Activated CD8-positive, alpha-beta T cell treated with anti-CD3 and anti-CD28 coated beads for 36 hours (primary cell): Measurements from ENCODE around the gene TRPC3. TPM values are rescaled to one million over a fixed set of nuclear protein-coding genes. Genes with fewer than 3 reads are reported as not detected.

Experiments used
- ATAC-seq: fragments of 200-7000 bp; cut with Tn5 transposase; one replicate; pipeline ENCODE4 v1.10.0; 2021; ENCODE audit warnings: mild to moderate bottlenecking, moderate library complexity
- CTCF ChIA-PET: fragments of 350-600 bp; sonication (Branson Sonifier 250); formaldehyde crosslinking; loops from one replicate; lab custom pipeline; 2021; ENCODE audit warnings: antibody characterized with exemption; lab: Charles Lee
- POLR2A ChIA-PET: fragments of 350-600 bp; sonication (Branson Sonifier 250); formaldehyde crosslinking; loops from one replicate; lab custom pipeline; 2021; ENCODE audit warnings: antibody characterized with exemption; lab: Charles Lee
- DNase-seq: peaks from one replicate; pipeline ENCODE4 v3.0.0-alpha.2; 2020
- H3K27ac Mint-ChIP-seq: one replicate; pipeline ENCODE4 v1.8.0; 2021; ENCODE audit warnings: mild to moderate bottlenecking, mixed read lengths
- H3K27me3 Mint-ChIP-seq: one replicate; pipeline ENCODE4 v1.8.0; 2021; ENCODE audit warnings: mixed read lengths
- H3K36me3 Mint-ChIP-seq: one replicate; pipeline ENCODE4 v1.8.0; 2021; ENCODE audit warnings: low read depth, mixed read lengths
- H3K4me1 Mint-ChIP-seq: one replicate; pipeline ENCODE4 v1.8.0; 2021; ENCODE audit warnings: low read depth, mixed read lengths
- H3K4me3 Mint-ChIP-seq: one replicate; pipeline ENCODE4 v1.8.0; 2021; ENCODE audit warnings: mild to moderate bottlenecking, moderate library complexity, mixed read lengths
- H3K9me3 Mint-ChIP-seq: one replicate; pipeline ENCODE4 v1.8.0; 2021; ENCODE audit warnings: mixed read lengths
- intact Hi-C: fragments of 100-400 bp; cut with micrococcal nuclease; formaldehyde crosslinking; loops from one replicate; pipeline ENCODE4 v1.10.0; 2022
- total RNA-seq, 2 experiments: library from RNA; stranded (reverse); gene quantifications; one replicate each; pipeline ENCODE4 v1.2.3, GENCODE V29; 2021
- TF ChIP-seq, protein P1 (sequence below): fragments of 200-600 bp; IDR thresholded peaks from one replicate; pipeline ENCODE4 v1.8.0; 2022; ENCODE audit warnings: antibody characterized with exemption, mild to moderate bottlenecking

TRPC3 gene
- under 1 TPM; 0.13 to 0.16 TPM for total RNA-seq

DNA sequence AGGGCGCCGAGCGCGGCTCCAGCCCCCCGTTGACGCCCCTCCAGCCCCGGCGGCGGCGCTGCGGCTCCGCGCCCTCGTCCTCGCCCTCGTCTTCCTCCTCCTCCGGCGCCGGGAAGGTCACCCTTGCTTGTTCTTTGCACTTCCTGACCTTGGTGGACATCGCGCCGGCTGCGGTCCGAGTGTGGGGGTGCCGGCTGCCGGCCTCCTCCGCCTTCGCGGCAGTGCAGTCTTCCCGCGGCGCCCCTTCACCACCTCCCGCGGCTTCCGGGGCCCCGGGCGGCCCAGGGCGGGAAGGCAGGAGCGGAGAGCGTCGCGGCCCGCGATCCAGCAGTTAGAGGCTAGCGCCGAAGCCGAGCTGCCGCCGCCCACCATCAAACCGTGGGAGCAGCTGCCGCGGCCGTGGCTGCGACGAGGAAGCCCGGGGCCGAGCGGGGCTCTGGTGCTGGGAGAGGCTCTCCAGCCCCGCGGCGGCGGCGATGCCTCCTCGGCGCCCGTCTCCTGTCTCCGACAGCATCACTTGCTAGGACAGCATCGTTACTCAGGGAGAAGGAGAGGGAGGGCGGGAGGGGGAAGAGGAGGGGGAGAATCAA, at the start of gene TRPC3:
TSS of gene TRPC3 (minus strand) at position 540 of the 590 bp plus-strand sequence. CDS start at position 160, 380 bp downstream.
- DNase-seq (peak; percentile 41), ATAC-seq (peak; percentile 35)
- H3K36me3 Mint-ChIP-seq: no peaks in the 10 kb centered on the region
- peaks cover 9% of the 10 kb centered on the region for H3K4me1 Mint-ChIP-seq
- no peak within 1 kb of the TSS for H3K27ac Mint-ChIP-seq
- TF ChIP-seq, protein P1, sequence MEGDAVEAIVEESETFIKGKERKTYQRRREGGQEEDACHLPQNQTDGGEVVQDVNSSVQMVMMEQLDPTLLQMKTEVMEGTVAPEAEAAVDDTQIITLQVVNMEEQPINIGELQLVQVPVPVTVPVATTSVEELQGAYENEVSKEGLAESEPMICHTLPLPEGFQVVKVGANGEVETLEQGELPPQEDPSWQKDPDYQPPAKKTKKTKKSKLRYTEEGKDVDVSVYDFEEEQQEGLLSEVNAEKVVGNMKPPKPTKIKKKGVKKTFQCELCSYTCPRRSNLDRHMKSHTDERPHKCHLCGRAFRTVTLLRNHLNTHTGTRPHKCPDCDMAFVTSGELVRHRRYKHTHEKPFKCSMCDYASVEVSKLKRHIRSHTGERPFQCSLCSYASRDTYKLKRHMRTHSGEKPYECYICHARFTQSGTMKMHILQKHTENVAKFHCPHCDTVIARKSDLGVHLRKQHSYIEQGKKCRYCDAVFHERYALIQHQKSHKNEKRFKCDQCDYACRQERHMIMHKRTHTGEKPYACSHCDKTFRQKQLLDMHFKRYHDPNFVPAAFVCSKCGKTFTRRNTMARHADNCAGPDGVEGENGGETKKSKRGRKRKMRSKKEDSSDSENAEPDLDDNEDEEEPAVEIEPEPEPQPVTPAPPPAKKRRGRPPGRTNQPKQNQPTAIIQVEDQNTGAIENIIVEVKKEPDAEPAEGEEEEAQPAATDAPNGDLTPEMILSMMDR: no peak
- CTCF ChIA-PET: interaction anchor here (1.0 to 2.1 kb wide), 4 partner anchors 17 to 627 kb away, joined by 4 to 6 read pairs (median 4); no protein-coding TSS in a partner anchor
- no peaks in the 10 kb centered on the region for H3K9me3 Mint-ChIP-seq
- H3K27me3 Mint-ChIP-seq: peaks cover 38% of the 10 kb centered on the region
- intact Hi-C loops: loop anchor here (5.0 kb wide), 2 partner anchors 201 to 626 kb away; partner anchors contain the start of gene BLTP1
- POLR2A ChIA-PET: no interaction called here
- peak within 1 kb of the TSS; percentile 86 for H3K4me3 Mint-ChIP-seq

DNA sequence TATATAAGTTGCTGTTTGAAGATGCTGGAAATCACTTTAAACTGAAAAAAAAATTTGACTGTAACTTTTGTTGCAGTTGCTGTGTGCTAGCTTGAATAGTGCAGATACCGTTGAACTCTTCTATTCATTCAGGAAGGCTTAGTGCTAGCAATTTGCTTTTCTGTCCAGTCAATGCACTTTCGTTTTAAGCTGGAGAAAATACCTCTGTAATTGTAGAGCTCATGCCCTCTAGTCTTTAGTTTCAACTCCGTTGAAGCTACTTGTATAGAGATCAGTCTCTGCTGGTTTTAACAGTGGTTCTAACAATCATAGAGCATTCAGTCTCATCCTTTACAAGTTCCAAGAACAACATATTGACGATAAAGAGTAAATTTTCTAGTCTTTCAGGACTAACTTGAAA, 49.0 kb upstream of the TRPC3 start:
- Mint-ChIP-seq H3K4me1 (no peaks in the 10 kb centered on the region), H3K36me3 (no peaks in the 10 kb centered on the region), H3K27me3 (peaks cover 14% of the 10 kb centered on the region), H3K4me3 (no peak overlapping the region), H3K9me3 (no peaks in the 10 kb centered on the region), H3K27ac (no peak overlapping the region)
- no peak for ATAC-seq
- POLR2A ChIA-PET: no interaction called here
- CTCF ChIA-PET: interaction anchor here (2.1 kb wide), 1 partner anchor 100 kb away, joined by 5 read pairs; no protein-coding TSS in a partner anchor
- DNase-seq: no peak
- intact Hi-C loops: loop anchor here (5.0 kb wide), 1 partner anchor 99 kb away; no protein-coding TSS in a partner anchor
- TF ChIP-seq, protein P1: no peak

DNA sequence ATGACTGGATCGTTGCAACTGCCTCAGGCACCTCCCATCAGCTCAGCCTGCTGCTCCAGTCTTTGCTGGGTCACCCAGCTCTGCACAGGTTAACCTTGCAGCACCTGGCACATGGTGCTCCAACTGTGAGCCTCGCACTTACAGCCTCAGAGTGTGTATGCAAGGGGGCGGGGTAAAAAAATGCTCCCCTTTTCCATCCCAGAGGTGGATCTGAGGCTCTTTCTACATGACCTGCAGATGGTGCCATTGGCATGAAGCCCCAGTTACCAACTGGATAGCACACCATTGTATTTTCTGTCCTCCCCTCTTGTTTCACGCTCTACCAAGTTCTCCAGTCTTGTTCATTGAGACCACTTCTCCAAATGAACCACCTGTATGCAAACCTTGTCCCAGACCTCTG, 46.2 kb upstream of the TRPC3 start:
- H3K9me3 Mint-ChIP-seq: no peaks in the 10 kb centered on the region
- intact Hi-C loops: no loop called here
- H3K27me3 Mint-ChIP-seq: peaks cover 15% of the 10 kb centered on the region
- TF ChIP-seq, protein P1: no peak
- H3K4me1 Mint-ChIP-seq: no peaks in the 10 kb centered on the region
- ChIA-PET POLR2A (no interaction called here), CTCF (interaction anchor here (1.4 kb wide), 1 partner anchor 98 kb away, joined by 3 read pairs; no protein-coding TSS in a partner anchor)
- no peak overlapping the region for H3K27ac Mint-ChIP-seq
- no peaks in the 10 kb centered on the region for H3K36me3 Mint-ChIP-seq
- ATAC-seq (no peak), DNase-seq (peak; percentile 7)
- H3K4me3 Mint-ChIP-seq: no peak overlapping the region

DNA sequence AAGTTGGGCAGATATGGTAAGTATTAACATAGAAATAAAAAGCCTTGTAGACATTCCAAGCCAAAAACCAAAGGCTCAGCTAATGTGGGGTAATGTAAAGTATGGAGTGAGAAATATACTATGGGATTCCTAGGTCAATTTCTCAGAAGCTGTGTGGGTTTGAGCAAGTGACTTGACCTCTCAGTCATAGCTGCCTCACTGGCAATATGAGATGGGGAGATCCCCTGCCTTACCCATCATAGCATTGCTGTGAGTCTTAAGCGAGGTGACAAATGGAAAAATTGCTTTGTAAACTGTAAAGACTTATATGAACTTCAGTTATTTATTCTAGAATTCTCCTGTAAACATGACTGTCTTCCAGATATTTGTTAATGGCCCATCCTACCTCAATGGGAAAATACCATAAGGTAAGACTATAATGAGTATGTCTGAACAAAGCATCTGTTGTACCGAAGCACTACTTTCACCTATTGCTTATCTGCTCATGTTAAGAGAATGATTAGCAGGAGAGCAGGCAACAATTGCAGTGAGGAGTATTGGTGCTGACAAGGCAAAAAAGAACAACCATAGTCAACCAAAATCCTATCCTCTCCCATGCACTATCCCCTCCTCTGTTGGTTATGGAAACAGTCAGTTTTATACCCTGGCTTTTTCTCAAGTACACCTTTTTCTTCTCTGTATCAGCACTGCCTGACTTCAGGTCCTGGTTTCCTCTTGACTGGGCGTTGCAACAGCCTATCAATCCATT, 44.1 kb upstream of the TRPC3 start:
- Mint-ChIP-seq H3K4me1 (no peaks in the 10 kb centered on the region), H3K9me3 (no peaks in the 10 kb centered on the region), H3K36me3 (no peaks in the 10 kb centered on the region), H3K27ac (no peak overlapping the region), H3K27me3 (peaks cover 12% of the 10 kb centered on the region), H3K4me3 (no peak overlapping the region)
- ChIA-PET CTCF (interaction anchor here (0.7 to 1.0 kb wide), 2 partner anchors 10 to 436 kb away, joined by 3 read pairs; no protein-coding TSS in a partner anchor), POLR2A (no interaction called here)
- TF ChIP-seq, protein P1: no peak
- intact Hi-C loops: no loop called here
- DNase-seq (no peak), ATAC-seq (no peak)

DNA sequence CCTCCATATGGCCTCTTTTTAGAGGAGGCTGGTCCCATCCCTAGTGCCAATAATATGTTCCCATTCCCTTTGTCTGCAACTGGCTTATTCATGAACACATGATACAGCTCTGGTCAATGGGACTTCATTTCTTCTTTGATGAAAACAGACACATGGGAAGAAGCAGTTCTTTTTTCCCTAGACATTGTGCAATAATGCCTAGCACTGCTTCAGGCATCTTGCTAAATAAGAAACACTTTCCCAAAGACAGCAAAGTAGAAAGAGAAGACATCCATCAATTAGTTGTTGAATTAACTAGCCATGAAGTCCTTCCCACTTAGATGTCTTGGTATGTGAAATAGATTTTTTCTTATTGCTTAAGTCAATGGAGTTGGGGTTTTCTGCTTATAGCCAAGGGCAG, 40.1 kb upstream of the TRPC3 start:
- TF ChIP-seq, protein P1: no peak
- ChIA-PET POLR2A (no interaction called here), CTCF (interaction anchor here (1.8 kb wide), 1 partner anchor 91 kb away, joined by 4 read pairs; no protein-coding TSS in a partner anchor)
- no peak for ATAC-seq
- no peak for DNase-seq
- intact Hi-C loops: no loop called here
- H3K4me1 Mint-ChIP-seq: peaks cover 3% of the 10 kb centered on the region
- H3K4me3 Mint-ChIP-seq: no peak overlapping the region
- peaks cover 28% of the 10 kb centered on the region for H3K27me3 Mint-ChIP-seq
- no peaks in the 10 kb centered on the region for H3K9me3 Mint-ChIP-seq
- no peak overlapping the region for H3K27ac Mint-ChIP-seq
- H3K36me3 Mint-ChIP-seq: no peaks in the 10 kb centered on the region
